HK-2 (cell line): ENCODE results near the gene NFE2L1.
A peak's percentile ranks its signal among the peaks of the same experiment; 100 is the strongest.
"Not testable (repeated sequence)": the region's sequence is repeated elsewhere in the genome, so short reads cannot be mapped to it uniquely, and the experiment has no call there.

Source experiments
- DNase-seq: peaks from one replicate; pipeline ENCODE4 v3.0.0-alpha.2; 2018; ENCODE audit not compliant: unreplicated experiment

Gene NFE2L1

GRCh38 chr17:48048384-48049126 is 396 bp downstream of the NFE2L1 start:
- peak; percentile 97 for DNase-seq

- DNase-seq: no peak
These were observed 3.1 kb downstream of the NFE2L1 start for GRCh38 chr17:48051283-48051682.

DNA sequence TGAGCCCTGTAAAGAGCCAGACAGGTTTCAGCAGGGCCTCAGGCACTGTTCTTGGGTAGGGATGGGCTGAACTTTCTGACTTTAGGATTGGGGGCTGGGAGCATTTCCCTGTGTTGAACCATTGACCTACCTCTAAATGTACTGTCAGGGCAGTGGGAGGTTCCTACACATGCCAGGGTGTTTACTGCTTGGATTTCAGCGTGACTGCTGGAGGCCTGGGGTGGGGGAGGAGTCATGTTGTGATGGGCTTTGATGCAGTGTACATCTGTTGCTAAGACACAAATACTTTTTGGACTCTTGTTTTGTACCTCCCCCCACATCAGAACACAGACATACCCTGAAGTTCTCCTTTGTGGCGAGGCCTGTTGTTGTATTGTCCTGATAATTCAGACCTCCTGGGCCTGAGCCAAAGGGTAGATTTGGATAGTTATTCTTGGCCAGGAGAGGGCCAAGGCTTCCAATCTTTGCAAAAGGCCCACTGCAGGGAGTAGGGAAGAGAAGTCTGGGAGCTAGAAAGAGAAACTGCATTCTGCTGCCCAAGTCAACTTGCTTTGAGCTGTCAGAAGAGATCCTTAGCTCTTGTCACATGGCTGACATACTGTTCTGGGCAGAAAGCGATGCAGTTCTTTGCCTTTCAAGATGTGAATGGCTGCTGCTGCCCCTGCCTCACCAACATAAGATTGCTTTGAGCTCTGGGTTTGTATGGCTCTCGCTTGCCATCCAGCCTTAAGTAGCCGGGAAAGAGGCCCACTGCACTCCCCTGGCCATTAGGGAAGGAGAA is 3.7 kb downstream of the NFE2L1 start:
- no peak for DNase-seq

DNA sequence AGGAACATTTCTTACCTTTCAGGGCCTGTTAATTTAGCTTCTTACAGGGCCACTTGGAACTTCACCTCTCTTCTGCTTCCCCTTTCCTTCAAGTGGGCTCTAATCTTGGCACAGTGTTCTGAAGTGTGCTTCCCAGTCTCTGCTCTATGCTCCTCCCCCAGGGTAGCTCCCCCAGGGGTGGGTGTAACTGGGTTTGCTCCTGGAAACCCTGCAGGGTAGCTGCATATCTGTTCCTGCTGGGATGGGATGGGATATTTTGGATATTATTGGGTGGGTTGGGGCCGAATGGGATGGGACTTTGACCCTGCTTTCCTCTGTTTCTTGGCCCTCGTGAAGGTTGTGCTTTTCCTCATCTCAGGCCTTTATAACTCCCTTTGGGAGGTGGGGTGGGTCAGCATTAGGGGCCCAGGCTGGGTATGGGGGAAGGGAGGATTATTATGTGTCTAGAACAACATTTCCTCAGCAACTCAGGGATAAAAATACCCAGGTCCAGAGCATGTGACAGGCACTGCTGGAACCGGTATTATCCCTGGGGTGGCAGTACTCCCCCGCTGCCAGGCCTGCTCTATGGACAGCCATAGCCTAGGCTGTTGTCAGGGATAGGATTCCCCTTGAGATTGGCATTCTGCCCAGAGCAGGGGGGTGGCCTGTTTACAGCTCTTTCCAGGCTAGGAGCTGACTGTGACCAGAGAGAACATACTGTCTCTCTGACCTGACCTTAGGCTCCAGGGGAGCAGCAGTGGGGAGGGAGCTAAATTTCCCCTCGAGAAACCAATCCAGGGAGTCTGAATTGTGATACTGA is 5.0 kb downstream of the NFE2L1 start:
- peak; percentile 44 for DNase-seq

DNA sequence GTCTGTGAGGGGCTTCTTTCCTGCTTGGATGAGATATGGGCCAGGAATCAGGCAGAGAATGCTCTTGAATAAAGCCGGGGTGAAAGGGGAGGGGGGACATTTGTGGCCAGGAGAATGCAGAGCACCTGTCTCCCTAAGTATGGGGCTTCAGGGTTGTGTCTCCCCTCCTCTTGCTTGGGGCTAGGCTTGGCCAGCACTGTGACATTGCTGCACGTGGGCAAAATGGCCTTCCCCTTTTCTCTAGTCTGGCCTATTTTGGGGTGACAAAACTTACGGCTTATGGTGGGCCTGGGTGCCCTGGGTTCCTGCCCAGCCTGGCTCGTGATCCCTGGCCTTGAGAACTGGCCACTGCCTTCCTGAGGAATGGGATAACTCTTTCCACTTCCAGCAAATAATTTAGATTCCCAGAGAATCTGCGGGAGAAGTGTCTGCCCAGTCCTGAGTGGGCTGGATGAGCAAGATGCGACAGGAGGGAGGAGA is 5.6 kb downstream of the NFE2L1 start:
- no peak for DNase-seq

DNA sequence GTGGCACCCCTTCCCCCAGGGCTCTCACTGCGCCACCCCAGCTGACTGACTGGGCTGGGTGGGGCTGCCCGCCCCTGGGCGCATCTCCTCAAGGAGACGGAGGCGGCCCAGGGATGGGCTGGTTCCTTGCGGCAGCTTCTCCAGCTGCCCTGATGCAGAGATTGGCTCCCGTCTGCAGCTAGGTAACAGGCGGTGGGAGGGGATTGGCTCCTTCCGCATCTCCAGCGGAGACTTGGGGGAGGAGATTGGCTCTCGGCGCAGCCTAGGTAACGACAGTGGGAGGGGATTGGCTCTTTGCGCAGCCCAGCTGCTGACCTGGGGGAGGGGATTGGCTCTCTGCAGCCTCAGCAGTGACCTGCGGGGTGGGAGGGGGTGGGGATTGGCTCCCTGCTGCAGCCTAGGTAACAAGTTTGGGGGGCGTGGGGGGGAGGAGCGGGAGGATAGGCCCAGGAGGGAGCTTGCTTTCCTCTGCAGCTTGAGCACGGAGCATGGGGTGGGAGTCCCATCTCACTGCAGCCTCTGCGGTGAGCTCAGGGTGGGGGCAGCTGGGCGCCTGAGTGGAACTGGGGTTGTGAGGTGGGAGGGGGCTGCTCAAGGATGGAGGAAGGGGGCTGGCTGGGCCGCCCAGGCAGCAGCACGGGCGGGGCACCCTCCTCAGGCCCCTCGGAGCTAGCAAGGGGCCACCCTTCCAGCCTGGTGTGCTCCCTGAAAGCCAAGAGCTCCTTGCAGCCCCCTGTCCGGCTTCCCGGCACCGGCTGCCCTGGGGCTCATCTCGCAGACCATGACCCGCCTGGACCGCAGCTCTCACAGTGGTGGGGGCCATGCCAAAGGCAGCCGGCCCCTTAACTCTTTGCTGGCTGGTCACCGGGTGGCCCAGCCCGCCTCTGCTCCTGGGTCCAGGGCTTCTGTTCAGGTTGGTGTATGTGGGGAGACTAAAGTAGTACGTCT is 6.4 kb downstream of the NFE2L1 start:
- DNase-seq: no peak

- DNase-seq: peak; percentile 57
These were observed 7.5 kb downstream of the NFE2L1 start for GRCh38 chr17:48055531-48056245.

- DNase-seq: no peak
These were observed 8.1 kb downstream of the NFE2L1 start for GRCh38 chr17:48056246-48056745.

DNA sequence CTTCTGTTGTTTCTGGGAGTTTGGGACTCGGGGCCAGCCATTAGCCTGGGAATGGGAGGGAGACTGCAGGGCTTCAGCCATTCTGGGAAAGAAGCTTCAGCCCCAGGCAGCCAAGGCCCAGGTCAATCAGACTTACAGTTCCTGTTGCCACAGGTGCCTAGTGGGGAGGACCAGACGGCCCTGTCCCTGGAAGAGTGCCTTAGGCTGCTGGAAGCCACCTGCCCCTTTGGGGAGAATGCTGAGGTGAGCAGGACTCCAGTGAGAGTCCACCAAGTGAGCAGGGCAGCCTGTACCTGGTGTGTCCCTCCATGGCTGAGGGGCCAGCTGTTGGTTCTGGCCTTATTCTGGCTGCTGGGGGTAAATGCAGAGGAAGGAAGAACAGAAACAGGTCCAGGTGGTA is 8.7 kb downstream of the NFE2L1 start:
- DNase-seq: no peak

DNA sequence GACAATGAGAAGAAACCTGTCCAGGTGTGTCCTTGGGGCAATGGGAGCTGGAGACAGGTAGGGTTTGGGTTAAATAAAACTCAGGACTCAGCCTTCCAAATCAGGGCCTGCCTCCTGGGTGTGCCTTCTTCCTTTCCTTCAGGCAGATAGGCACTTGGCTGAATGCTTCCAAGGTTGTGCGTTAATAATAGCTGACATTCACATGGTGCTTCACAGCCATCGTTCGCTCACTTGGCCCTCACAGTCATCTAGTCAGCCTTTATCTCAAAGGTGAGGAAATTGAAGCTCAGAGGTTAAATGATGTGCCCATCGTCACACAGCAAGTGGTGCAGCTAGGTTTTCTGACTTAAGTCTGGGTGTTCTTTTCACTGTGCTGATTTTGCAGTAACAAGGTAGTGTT is 9.5 kb downstream of the NFE2L1 start:
- DNase-seq: no peak

DNA sequence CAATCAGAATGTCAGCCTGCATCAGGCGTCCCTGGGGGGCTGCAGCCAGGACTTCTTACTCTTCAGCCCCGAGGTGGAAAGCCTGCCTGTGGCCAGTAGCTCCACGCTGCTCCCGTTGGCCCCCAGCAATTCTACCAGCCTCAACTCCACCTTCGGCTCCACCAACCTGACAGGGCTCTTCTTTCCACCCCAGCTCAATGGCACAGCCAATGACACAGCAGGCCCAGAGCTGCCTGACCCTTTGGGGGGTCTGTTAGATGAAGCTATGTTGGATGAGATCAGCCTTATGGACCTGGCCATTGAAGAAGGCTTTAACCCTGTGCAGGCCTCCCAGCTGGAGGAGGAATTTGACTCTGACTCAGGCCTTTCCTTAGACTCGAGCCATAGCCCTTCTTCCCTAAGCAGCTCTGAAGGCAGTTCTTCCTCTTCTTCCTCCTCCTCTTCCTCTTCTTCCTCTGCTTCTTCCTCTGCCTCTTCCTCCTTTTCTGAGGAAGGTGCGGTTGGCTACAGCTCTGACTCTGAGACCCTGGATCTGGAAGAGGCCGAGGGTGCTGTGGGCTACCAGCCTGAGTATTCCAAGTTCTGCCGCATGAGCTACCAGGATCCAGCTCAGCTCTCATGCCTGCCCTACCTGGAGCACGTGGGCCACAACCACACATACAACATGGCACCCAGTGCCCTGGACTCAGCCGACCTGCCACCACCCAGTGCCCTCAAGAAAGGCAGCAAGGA is 10.4 kb downstream of the NFE2L1 start:
- DNase-seq: no peak

DNA sequence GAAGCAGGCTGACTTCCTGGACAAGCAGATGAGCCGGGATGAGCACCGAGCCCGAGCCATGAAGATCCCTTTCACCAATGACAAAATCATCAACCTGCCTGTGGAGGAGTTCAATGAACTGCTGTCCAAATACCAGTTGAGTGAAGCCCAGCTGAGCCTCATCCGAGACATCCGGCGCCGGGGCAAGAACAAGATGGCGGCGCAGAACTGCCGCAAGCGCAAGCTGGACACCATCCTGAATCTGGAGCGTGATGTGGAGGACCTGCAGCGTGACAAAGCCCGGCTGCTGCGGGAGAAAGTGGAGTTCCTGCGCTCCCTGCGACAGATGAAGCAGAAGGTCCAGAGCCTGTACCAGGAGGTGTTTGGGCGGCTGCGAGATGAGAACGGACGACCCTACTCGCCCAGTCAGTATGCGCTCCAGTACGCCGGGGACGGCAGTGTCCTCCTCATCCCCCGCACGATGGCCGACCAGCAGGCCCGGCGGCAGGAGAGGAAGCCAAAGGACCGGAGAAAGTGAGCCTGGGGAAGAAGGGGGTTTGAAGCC is 11.0 kb downstream of the NFE2L1 start:
- no peak for DNase-seq

DNA sequence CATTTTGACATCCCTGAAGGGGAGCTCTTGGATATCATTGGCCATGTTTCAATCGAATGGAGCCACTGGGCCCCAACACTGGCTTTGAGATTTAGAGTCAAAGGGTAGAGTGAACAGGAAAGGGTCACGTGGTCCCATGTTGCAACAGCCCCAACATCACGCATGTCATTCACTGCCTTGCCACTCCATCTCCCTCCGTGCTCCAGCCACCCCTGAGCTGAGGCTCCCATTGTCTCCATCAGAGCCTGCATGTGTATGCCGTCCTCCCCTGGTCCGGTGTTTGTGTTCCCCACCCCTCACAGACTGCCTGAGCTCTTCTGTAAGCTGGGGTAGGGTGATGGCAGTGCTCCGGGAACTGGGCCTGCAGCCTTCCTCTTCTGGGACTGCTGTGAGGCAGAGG is 12.1 kb downstream of the NFE2L1 start:
- no peak for DNase-seq

DNA sequence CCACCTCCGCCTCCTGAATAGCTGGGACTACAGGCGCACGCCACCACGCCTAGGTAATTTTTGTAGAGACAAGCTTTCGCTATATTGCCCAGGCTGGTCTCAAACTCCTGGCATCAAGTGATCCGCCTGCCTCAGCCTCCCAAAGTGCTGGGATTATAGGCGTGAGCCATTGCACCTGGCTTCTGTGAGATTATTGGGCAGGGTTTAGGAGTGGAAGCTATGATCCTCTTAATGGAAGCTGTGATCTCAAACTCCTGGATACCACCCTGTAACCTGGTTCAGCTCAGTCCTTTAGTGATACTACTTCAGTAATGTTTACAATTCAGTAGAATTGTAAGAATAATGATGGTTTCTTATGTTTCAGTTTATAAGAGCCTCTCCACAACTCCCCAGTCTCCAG is 14.1 kb downstream of the NFE2L1 start:
- no peak for DNase-seq

DNA sequence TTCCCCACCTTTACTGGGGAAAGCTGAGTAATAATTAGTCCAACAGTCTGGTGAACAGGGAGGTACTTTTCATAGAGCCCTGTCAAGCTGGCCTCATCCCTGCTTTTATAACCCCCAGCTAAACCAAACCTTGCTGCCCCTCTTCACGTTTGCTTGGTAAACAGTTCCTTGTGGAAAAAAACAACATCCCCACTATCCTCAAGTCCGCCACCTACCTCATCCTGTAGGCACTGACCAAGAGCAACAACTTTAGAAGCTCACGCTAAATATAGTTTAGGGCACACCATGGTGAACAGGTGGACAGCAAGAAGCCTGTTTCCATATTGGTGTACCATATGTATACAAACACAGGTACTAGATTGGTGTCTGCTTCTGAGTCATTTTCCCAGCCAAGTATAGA is 16.5 kb downstream of the NFE2L1 start:
- no peak for DNase-seq

GRCh38 chr17:48066192-48066591 is 18.0 kb downstream of the NFE2L1 start:
- no peak for DNase-seq

DNA sequence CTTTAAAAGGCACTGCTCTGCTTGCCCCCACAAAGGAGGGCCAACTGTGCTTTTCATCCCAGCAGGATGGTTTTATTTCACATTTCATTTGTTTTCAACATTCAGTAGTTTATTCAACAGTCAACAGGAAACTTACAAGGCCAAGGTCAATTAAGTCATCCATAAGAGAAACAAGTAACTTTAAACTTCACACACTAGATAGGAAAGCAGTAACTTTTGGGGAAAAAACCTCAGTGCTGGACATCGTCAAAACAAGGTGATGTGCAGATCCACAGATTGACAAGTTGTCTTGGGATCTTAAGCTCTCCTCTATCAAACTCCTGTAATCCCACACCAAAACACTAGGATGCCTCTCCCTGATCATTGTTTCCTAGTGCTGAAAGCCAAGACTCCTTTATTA is 18.5 kb downstream of the NFE2L1 start:
- no peak for DNase-seq

GRCh38 chr17:48067245-48067644 is 19.1 kb downstream of the NFE2L1 start:
- DNase-seq: no peak

- not testable (repeated sequence) for DNase-seq
These were observed 19.6 kb downstream of the NFE2L1 start for GRCh38 chr17:48067808-48068207.
